ENCODE data around the gene PRKCZ.

DNA sequence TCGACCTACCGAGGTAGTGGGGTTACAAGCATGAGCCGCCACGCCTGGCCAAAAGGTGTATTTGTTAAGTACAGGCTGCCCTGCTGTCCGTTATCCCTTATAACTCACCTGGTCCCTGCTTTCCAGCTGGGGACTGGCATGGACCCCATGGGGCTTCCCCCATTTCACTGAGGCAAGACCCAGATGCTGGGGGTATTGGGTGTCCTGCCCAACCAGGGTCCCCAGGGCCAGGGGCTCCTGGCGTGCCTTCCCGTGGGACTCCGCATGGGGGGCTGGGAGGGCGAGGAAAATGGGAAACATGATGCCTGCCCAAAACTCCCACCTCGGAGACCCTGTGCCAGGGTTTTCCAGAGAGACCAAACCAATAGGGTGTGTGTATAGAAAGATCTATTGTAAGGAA, 79.9 kb downstream of the PRKCZ start:
- TF ChIP-seq POLR2AphosphoS5 (IDR thresholded peaks at IDR 0.05) (no peak), CTCF (IDR thresholded peaks at IDR 0.05) (no peak), POLR2A (IDR thresholded peaks at IDR 0.05) (no peak)
